ENCODE data around the gene CNOT1.

DNA sequence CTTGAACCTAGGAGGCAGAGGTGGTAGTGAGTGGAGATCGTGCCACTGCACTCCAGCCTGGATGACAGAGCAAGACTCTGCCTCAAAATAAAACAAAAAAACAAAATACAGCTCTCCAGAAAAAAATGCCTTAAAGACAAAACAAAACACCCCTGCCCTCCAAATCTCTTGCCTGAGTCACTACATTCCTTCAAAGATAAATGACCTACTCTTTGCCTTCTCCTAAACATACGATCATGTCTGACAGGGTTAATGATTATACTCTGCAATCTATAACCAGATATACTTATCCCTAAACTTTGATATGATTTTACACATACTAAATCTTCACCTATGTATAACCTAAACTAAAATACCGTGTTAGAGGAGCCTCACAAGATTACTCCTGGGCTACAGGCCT is 115.8 kb downstream of the CNOT1 start:
- TF ChIP-seq, protein P1, sequence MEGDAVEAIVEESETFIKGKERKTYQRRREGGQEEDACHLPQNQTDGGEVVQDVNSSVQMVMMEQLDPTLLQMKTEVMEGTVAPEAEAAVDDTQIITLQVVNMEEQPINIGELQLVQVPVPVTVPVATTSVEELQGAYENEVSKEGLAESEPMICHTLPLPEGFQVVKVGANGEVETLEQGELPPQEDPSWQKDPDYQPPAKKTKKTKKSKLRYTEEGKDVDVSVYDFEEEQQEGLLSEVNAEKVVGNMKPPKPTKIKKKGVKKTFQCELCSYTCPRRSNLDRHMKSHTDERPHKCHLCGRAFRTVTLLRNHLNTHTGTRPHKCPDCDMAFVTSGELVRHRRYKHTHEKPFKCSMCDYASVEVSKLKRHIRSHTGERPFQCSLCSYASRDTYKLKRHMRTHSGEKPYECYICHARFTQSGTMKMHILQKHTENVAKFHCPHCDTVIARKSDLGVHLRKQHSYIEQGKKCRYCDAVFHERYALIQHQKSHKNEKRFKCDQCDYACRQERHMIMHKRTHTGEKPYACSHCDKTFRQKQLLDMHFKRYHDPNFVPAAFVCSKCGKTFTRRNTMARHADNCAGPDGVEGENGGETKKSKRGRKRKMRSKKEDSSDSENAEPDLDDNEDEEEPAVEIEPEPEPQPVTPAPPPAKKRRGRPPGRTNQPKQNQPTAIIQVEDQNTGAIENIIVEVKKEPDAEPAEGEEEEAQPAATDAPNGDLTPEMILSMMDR (IDR thresholded peaks at IDR 0.05; ENCODE audit: low read length) = no peak
- no peak for TF ChIP-seq EZH2 (IDR thresholded peaks at IDR 0.05; ENCODE audit: borderline replicate concordance, low read length)

Measured in OCI-LY1 (cell line).